Measurements from ENCODE around the gene PTPRD.

GRCh38 chr9:8726692-8727091, 1886.1 kb downstream of the PTPRD start:
- no peak for TF ChIP-seq POLR2A (IDR thresholded peaks at IDR 0.05)
- no peak for TF ChIP-seq POLR2AphosphoS5 (IDR thresholded peaks at IDR 0.05)
- no peak for TF ChIP-seq CTCF (IDR thresholded peaks at IDR 0.05 in 8 of 11, conservative IDR thresholded peaks at IDR 0.05 in 3 of 11)
